ENCODE results near the gene PPARA. TPM values are rescaled to one million over a fixed set of nuclear protein-coding genes. Genes with fewer than 3 reads are reported as not detected.

The PPARA gene
- total RNA-seq, 1 experiment from 2014 or later: 7.7 TPM

GRCh38 chr22:46106279-46107022, 43.9 kb upstream of the PPARA start:
- POLR2A ChIA-PET (ENCODE audit: unreplicated experiment): no interaction called here
- no peaks in the 10 kb centered on the region for H3K27me3 ChIP-seq (ENCODE audit: low read length)
- H3K9ac ChIP-seq (ENCODE audit: low read length): no peak overlapping the region
- no peak overlapping the region for H3K4me3 ChIP-seq (ENCODE audit: low read length)
- peaks cover 39% of the 10 kb centered on the region for H3K36me3 ChIP-seq (ENCODE audit: low read depth, low read length)
- intact Hi-C loops (cut with micrococcal nuclease): no loop called here
- no peaks in the 10 kb centered on the region for H3K9me3 ChIP-seq (ENCODE audit: low read length)
- DNase-seq (no peak), ATAC-seq (no peak)
- H3K4me2 ChIP-seq (ENCODE audit: low read length): no peak overlapping the region
- CTCF ChIA-PET: no interaction called here
- H4K20me1 ChIP-seq (ENCODE audit: low read length): peaks cover 8% of the 10 kb centered on the region; the same call in 1 of the 2 replicates
- H3K9me2 ChIP-seq (replicated peaks; ENCODE audit: low read length): no peaks in the 10 kb centered on the region
- H3F3A ChIP-seq (ENCODE audit: low read length, unreplicated experiment): peaks cover 8% of the 10 kb centered on the region
- no peak for TF ChIP-seq EZH2 (IDR thresholded peaks at IDR 0.05; ENCODE audit: low read length, unreplicated experiment)
- TF ChIP-seq, protein P1, sequence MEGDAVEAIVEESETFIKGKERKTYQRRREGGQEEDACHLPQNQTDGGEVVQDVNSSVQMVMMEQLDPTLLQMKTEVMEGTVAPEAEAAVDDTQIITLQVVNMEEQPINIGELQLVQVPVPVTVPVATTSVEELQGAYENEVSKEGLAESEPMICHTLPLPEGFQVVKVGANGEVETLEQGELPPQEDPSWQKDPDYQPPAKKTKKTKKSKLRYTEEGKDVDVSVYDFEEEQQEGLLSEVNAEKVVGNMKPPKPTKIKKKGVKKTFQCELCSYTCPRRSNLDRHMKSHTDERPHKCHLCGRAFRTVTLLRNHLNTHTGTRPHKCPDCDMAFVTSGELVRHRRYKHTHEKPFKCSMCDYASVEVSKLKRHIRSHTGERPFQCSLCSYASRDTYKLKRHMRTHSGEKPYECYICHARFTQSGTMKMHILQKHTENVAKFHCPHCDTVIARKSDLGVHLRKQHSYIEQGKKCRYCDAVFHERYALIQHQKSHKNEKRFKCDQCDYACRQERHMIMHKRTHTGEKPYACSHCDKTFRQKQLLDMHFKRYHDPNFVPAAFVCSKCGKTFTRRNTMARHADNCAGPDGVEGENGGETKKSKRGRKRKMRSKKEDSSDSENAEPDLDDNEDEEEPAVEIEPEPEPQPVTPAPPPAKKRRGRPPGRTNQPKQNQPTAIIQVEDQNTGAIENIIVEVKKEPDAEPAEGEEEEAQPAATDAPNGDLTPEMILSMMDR (conservative IDR thresholded peaks at IDR 0.05; ENCODE audit: low read depth, low read length): no peak
- TF ChIP-seq EZH2phosphoT487 (IDR thresholded peaks at IDR 0.05; ENCODE audit: borderline replicate concordance, low read length): no peak
- no peak overlapping the region for H2AFZ ChIP-seq (ENCODE audit: low read length)
- no peak overlapping the region for H3K27ac ChIP-seq (ENCODE audit: low read length)
- no TSS peak for BruUV-seq (replicated peaks)
- H3K79me2 ChIP-seq (ENCODE audit: low read length): 0 out of 2 replicates have a peak, but pooled peaks cover 2% of the 10 kb centered on the region
- no peaks in the 10 kb centered on the region for H3K4me1 ChIP-seq (ENCODE audit: insufficient read depth, low read length)

DNA sequence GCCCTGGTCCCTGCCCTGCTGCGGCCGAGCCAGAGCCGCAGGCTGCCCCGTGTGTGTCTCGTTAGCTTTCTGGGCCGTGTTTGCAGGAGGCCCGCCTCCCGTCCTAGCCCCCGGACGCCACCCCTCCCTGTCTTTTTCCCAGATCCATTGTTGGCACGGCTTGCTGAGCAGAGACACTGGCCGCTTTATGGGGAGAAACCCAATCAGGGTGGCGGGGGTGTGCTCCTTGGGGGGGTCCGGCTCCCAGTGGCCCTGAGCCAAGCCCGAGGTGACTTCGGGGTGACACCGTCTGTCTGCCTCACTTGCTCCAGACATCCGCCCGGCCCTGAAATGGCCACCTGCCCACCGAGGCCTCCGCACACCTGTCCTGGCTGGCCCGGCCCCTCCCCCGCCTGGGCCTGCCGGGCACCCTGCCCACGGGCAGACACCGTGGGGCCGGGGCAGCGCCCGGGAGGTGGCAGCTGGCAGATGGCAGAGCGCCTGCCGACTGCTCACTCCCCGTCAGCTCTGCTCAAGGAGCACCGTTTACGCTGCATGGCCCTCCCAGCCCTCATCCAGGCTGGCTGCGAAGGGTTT, 43.1 kb upstream of the PPARA start:
- no peak overlapping the region for H2AFZ ChIP-seq (ENCODE audit: low read length)
- no peak for ATAC-seq
- no peaks in the 10 kb centered on the region for H3K9me2 ChIP-seq (replicated peaks; ENCODE audit: low read length)
- TF ChIP-seq EZH2phosphoT487 (IDR thresholded peaks at IDR 0.05; ENCODE audit: borderline replicate concordance, low read length) (no peak), EZH2 (IDR thresholded peaks at IDR 0.05; ENCODE audit: low read length, unreplicated experiment) (no peak)
- TF ChIP-seq, protein P1 (conservative IDR thresholded peaks at IDR 0.05; ENCODE audit: low read depth, low read length): no peak
- no peaks in the 10 kb centered on the region for H3K9me3 ChIP-seq (ENCODE audit: low read length)
- no peaks in the 10 kb centered on the region for H3K27me3 ChIP-seq (ENCODE audit: low read length)
- H3K36me3 ChIP-seq (ENCODE audit: low read depth, low read length): peaks cover 36% of the 10 kb centered on the region
- H3K27ac ChIP-seq (ENCODE audit: low read length): no peak overlapping the region
- ChIA-PET CTCF (no interaction called here), POLR2A (ENCODE audit: unreplicated experiment) (no interaction called here)
- no TSS peak for BruUV-seq (replicated peaks)
- DNase-seq: no peak
- intact Hi-C loops (cut with micrococcal nuclease): no loop called here
- no peaks in the 10 kb centered on the region for H3K4me1 ChIP-seq (ENCODE audit: insufficient read depth, low read length)
- no peak overlapping the region for H3K4me3 ChIP-seq (ENCODE audit: low read length)
- H3K79me2 ChIP-seq (ENCODE audit: low read length): no peaks in the 10 kb centered on the region
- H3K9ac ChIP-seq (ENCODE audit: low read length): no peak overlapping the region
- no peak overlapping the region for H3K4me2 ChIP-seq (ENCODE audit: low read length)
- peaks cover 4% of the 10 kb centered on the region for H3F3A ChIP-seq (ENCODE audit: low read length, unreplicated experiment)
- peaks cover 8% of the 10 kb centered on the region; the same call in 1 of the 2 replicates for H4K20me1 ChIP-seq (ENCODE audit: low read length)
